ENCODE data around the gene AHR. TPM values are rescaled to one million over a fixed set of nuclear protein-coding genes. Genes with fewer than 3 reads are reported as not detected.
"Not testable (repeated sequence)": the region's sequence is repeated elsewhere in the genome, so short reads cannot be mapped to it uniquely, and the experiment has no call there.

AHR gene
- total RNA-seq, 1 experiment from 2014 or later = 79.7 TPM

GRCh38 chr7:17374654-17375053, 76.2 kb downstream of the AHR start:
- DNase-seq (ENCODE audit: low read depth) = peak; percentile 22

GRCh38 chr7:17376595-17376994, 78.1 kb downstream of the AHR start:
- DNase-seq (ENCODE audit: low read depth) = no peak

GRCh38 chr7:17380736-17381662, 82.5 kb downstream of the AHR start:
- DNase-seq (ENCODE audit: low read depth) = no peak

GRCh38 chr7:17382408-17383354, 84.2 kb downstream of the AHR start:
- DNase-seq (ENCODE audit: low read depth) = not testable (repeated sequence)

GRCh38 chr7:17384400-17384799, 85.9 kb downstream of the AHR start:
- DNase-seq (ENCODE audit: low read depth) = no peak

- no peak for DNase-seq (ENCODE audit: low read depth)
Measured at GRCh38 chr7:17385612-17386011, 87.2 kb downstream of the AHR start.

- no peak for DNase-seq (ENCODE audit: low read depth)
Measured at GRCh38 chr7:17390392-17390791, 91.9 kb downstream of the AHR start.

GRCh38 chr7:17391366-17391765, 92.9 kb downstream of the AHR start:
- DNase-seq (ENCODE audit: low read depth) = no peak

GRCh38 chr7:17392846-17393245, 94.4 kb downstream of the AHR start:
- DNase-seq (ENCODE audit: low read depth) = no peak

- not testable (repeated sequence) for DNase-seq (ENCODE audit: low read depth)
Measured at GRCh38 chr7:17394563-17394962, 96.1 kb downstream of the AHR start.

Data from Daoy (cell line).